Measurements from ENCODE around the gene OR56A4. TPM values are rescaled to one million over a fixed set of nuclear protein-coding genes. Genes with fewer than 3 reads are reported as not detected.

The OR56A4 gene
- total RNA-seq, 2 donors from 2014 or later, result not detected

DNA sequence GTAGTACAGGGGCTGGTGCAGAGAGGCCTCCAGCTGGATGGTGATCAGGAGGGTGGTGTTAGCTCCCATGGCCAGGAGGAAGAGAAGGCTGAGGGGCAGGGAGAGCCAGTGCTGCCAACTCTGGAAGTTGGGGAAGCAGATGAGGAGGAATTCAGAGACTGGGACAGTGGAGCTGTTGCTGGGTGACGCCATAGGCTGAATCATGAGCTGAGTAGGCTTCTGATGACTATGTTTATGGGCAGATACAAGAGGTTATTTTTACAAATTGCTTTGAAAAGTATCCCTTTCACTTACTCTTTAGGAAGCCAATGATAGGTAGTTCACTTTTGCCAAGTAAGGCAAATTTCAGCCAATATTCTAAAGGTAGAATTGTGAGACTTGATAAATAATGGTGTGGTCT lies 20.8 kb upstream of the OR56A4 start:
- DNase-seq (ENCODE audit: low spot score), result no peak
- Histone ChIP-seq H3K36me3 (no peaks in the 10 kb centered on the region), H3K4me3 (no peak overlapping the region), H3K27ac (no peak overlapping the region), H3K27me3 (replicated peaks; ENCODE audit: insufficient read depth) (no peaks in the 10 kb centered on the region), H3K4me1 (ENCODE audit: control insufficient read depth in 1 of 2, low read depth in 2 of 2) (no peaks in the 10 kb centered on the region), H3K9me3 (no peaks in the 10 kb centered on the region)
- TF ChIP-seq, protein P1, sequence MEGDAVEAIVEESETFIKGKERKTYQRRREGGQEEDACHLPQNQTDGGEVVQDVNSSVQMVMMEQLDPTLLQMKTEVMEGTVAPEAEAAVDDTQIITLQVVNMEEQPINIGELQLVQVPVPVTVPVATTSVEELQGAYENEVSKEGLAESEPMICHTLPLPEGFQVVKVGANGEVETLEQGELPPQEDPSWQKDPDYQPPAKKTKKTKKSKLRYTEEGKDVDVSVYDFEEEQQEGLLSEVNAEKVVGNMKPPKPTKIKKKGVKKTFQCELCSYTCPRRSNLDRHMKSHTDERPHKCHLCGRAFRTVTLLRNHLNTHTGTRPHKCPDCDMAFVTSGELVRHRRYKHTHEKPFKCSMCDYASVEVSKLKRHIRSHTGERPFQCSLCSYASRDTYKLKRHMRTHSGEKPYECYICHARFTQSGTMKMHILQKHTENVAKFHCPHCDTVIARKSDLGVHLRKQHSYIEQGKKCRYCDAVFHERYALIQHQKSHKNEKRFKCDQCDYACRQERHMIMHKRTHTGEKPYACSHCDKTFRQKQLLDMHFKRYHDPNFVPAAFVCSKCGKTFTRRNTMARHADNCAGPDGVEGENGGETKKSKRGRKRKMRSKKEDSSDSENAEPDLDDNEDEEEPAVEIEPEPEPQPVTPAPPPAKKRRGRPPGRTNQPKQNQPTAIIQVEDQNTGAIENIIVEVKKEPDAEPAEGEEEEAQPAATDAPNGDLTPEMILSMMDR (IDR thresholded peaks at IDR 0.05), result no peak
- no peak for ATAC-seq (ENCODE audit: insufficient number of reproducible peaks, low FRiP score, low read depth)

DNA sequence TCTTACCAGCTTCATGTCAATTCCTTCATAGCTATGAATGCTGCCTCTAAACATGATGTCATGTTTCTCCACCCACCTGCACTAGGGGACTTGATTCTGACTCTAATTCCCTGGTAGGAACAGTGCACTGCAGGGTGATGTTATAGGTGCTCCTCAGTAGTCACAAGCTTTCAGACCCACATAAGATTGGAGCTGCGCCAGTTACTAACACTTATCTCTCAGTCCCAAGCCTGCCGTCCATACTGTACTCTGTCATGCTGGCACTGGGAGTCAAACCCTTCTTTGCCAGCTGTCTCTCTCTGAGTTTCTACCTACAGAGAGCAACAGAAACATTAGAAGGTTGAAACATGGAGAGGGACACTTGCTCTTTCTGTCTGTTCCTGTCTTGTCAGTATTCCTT lies 18.3 kb upstream of the OR56A4 start:
- TF ChIP-seq, protein P1 (IDR thresholded peaks at IDR 0.05), result no peak
- no peaks in the 10 kb centered on the region for H3K27me3 ChIP-seq (replicated peaks; ENCODE audit: insufficient read depth)
- H3K4me3 ChIP-seq, result no peak overlapping the region
- H3K36me3 ChIP-seq, result no peaks in the 10 kb centered on the region
- H3K9me3 ChIP-seq, result no peaks in the 10 kb centered on the region
- no peak overlapping the region for H3K27ac ChIP-seq
- DNase-seq (ENCODE audit: low spot score) (no peak), ATAC-seq (ENCODE audit: insufficient number of reproducible peaks, low FRiP score, low read depth) (no peak)
- H3K4me1 ChIP-seq (ENCODE audit: control insufficient read depth in 1 of 2, low read depth in 2 of 2), result no peaks in the 10 kb centered on the region

DNA sequence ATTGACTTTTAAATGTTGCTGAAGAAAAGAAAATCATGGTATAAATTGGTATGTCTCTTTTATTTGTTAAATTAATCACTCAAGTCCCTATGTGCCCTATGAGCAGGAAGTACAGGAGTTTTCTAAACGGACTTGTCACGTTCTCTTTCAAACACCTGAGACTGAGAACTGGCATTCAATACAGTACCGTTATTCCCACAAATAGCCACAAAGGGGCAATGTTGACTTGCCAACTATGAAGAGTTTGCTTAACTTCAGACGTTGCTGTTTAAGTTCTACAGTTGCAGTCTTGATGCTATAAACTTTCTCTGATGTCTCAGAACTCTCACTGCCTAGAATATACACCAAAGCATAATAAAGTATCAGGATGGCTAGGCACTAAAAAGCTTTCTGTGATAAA lies 16.2 kb upstream of the OR56A4 start:
- no peak for ATAC-seq (ENCODE audit: insufficient number of reproducible peaks, low FRiP score, low read depth)

DNA sequence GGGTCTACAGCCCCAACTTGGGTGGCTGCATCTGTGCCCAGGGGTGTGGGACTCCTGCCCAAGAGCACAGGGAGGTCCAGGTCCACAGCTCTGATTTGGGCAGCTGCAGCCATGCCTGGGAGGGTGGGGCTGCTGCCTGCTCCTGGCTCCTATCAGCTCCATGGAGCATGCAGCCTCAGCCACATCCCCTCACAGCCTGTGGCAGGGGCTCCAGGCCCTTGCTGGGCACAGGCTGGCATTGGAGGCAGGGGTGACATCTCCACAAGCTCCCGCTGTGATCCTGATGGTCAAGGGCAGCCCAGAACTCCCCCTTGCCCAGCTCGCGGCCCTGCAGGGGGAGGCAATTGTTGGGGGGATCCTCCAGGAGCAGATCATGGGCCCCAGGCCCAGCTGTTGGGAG lies 6.3 kb upstream of the OR56A4 start:
- H3K4me1 ChIP-seq (ENCODE audit: control insufficient read depth in 1 of 2, low read depth in 2 of 2), result no peaks in the 10 kb centered on the region
- DNase-seq (ENCODE audit: low spot score) (no peak), ATAC-seq (ENCODE audit: insufficient number of reproducible peaks, low FRiP score, low read depth) (no peak)
- H3K36me3 ChIP-seq, result no peaks in the 10 kb centered on the region
- no peak overlapping the region for H3K4me3 ChIP-seq
- no peaks in the 10 kb centered on the region for H3K27me3 ChIP-seq (replicated peaks; ENCODE audit: insufficient read depth)
- H3K27ac ChIP-seq, result no peak overlapping the region
- peaks cover 4% of the 10 kb centered on the region for H3K9me3 ChIP-seq
- TF ChIP-seq, protein P1 (IDR thresholded peaks at IDR 0.05), result no peak

More for the DNA sequence above, 16.2 kb upstream of the OR56A4 start:
- no peaks in the 10 kb centered on the region for H3K9me3 ChIP-seq
- no peaks in the 10 kb centered on the region for H3K27me3 ChIP-seq (replicated peaks; ENCODE audit: insufficient read depth)
- no peaks in the 10 kb centered on the region for H3K36me3 ChIP-seq
- H3K4me3 ChIP-seq, result no peak overlapping the region
- DNase-seq (ENCODE audit: low spot score), result no peak
- no peak overlapping the region for H3K27ac ChIP-seq
- no peaks in the 10 kb centered on the region for H3K4me1 ChIP-seq (ENCODE audit: control insufficient read depth in 1 of 2, low read depth in 2 of 2)
- TF ChIP-seq, protein P1 (IDR thresholded peaks at IDR 0.05), result no peak

DNA sequence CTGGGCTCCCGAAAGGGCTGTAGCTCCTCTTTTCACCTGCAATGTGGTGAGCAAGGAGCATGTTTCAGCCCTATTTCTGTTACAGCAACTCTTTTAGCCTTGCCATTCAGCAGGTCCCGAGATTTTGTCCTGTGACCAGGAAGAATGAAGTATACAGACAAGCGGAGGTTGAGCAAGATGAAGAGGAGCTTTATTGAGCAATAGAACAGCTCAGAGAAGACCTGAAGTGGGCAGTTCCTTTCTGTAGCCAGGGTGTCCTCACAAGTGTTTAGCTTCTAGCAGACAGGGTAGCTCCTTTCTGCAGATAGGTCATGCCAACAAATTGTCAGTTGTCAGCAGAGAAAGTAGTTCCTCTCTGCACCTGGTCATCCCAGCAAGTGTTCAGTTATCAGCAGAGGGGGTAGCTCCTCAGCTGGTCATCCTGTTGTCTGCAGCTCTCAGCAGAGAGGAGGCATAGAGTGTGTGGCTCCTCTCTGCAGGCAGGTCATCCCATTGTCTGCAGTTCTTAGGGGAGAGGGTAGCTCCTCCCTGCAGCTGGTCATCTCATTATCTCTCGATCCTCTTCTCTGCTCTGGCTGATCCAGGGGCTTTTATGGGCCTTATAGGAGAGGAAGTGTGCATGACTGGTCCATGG lies 5.4 kb upstream of the OR56A4 start:
- ATAC-seq (ENCODE audit: insufficient number of reproducible peaks, low FRiP score, low read depth) (no peak), DNase-seq (ENCODE audit: low spot score) (no peak)
- H3K4me1 ChIP-seq (ENCODE audit: control insufficient read depth in 1 of 2, low read depth in 2 of 2), result no peaks in the 10 kb centered on the region
- peaks cover 4% of the 10 kb centered on the region for H3K9me3 ChIP-seq
- H3K27me3 ChIP-seq (replicated peaks; ENCODE audit: insufficient read depth), result no peaks in the 10 kb centered on the region
- TF ChIP-seq, protein P1 (IDR thresholded peaks at IDR 0.05), result no peak
- H3K27ac ChIP-seq, result no peak overlapping the region
- no peaks in the 10 kb centered on the region for H3K36me3 ChIP-seq
- H3K4me3 ChIP-seq, result no peak overlapping the region
